ENCODE measurements around the gene SERPINA3.

- TF ChIP-seq POLR2AphosphoS5 (IDR thresholded peaks at IDR 0.05; ENCODE audit: low read depth, low read length) (no peak), POLR2A (IDR thresholded peaks at IDR 0.05; ENCODE audit: low read depth, low read length) (no peak), TAF1 (IDR thresholded peaks at IDR 0.05; ENCODE audit: low read depth, low read length) (no peak), POU2F2 (IDR thresholded peaks at IDR 0.05; ENCODE audit: low read depth, low read length) (no peak), PAX5 (IDR thresholded peaks at IDR 0.05; ENCODE audit: insufficient read depth, low read length, severe bottlenecking) (no peak)
Observed at GRCh38 chr14:94628578-94628977, 16.4 kb downstream of the SERPINA3 start.
